HG03439 (cell line): ENCODE data around the gene FGF21.
"Not testable (repeated sequence)": the region's sequence is repeated elsewhere in the genome, so short reads cannot be mapped to it uniquely, and the experiment has no call there.

Experiments used
- ATAC-seq: cut with Tn5 transposase; IDR thresholded peaks from one replicate; pipeline ENCODE4 v1.9.1; 2021; ENCODE audit warnings: mild to moderate bottlenecking, moderate library complexity; ENCODE audit not compliant: unreplicated experiment

FGF21 gene, protein sequence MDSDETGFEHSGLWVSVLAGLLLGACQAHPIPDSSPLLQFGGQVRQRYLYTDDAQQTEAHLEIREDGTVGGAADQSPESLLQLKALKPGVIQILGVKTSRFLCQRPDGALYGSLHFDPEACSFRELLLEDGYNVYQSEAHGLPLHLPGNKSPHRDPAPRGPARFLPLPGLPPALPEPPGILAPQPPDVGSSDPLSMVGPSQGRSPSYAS

GRCh38 chr19:48755084-48755641, at the start of gene FGF21:
Gene FGF21, plus strand, starts transcription at chr19:48755524. Its CDS starts 713 bp downstream, at chr19:48756237.
- no peak for ATAC-seq

GRCh38 chr19:48708471-48708870, 46.9 kb upstream of the FGF21 start:
- ATAC-seq = no peak

DNA sequence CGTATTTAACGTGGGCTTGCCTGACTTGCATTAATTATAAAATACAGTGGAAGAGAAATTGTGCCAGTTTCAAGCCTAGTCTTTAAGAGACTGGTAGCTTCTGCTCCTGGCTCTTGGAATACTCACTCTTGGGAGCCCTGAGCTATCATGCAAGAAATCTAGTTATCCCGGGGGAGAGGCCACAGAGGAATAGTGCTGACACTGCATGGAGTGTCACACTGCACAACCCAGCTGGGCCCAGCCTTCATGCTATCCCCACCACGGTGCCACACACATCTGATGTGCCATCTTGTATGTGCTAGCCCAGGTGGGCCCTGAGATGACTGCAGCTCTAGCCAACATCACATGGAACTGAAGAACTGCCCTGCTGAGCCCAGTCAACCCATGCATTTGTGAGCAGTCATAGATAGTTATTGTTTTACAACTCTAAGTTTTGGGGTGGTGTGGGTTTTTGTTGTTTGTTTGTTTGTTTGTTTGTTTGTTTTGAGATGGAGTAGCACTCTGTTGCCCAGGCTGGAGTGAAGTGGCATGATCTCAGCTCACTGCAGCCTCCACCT, 44.1 kb upstream of the FGF21 start:
- ATAC-seq = no peak

- ATAC-seq = no peak
Observed at GRCh38 chr19:48713041-48713863, 42.1 kb upstream of the FGF21 start.

GRCh38 chr19:48713864-48714755, 41.2 kb upstream of the FGF21 start:
- peak; percentile 92 for ATAC-seq

DNA sequence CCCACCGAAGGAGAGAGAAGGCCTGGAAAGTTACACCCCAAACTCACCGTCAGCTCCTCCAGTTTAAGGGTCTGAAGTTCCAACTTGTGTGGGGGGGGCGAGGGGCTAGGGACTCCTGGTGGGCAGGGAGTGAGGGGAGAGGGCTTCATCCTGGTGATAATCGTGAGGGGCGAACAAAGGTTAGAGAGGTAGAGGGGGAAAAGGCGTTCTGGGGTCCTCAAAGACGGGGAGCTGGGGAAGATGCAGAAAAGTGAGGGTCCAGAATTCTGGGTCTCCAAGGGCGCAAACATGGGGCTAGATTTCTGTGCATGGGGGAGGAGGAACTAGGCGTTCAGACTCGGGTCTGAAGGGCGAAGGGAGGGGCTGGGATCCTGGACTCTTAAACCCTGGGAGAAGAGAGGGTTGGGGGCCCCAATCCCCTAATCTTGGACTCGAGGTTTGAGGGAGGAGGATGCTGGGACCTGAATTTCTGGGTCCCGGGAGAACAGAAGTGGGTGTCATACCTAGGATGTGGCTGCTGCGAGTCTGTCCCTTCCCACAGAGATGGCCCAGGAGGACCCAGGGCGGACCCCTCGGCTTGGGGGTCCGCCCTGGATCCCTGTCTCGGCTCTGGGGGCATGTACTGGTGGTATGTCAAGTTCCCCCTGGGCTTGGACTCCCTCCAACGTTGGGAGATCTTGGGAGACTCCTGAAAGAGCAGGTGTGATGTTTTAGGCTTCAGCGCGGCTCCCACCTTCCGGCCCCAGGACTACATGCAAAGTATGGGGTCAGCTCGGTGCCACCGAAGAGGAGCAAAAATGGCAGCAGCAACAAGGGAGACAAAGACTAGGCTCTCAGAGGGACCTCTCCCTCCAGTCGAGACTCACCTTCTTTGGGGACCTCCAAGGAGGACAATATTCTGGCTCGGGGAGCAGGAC, 40.3 kb upstream of the FGF21 start:
- no peak for ATAC-seq

DNA sequence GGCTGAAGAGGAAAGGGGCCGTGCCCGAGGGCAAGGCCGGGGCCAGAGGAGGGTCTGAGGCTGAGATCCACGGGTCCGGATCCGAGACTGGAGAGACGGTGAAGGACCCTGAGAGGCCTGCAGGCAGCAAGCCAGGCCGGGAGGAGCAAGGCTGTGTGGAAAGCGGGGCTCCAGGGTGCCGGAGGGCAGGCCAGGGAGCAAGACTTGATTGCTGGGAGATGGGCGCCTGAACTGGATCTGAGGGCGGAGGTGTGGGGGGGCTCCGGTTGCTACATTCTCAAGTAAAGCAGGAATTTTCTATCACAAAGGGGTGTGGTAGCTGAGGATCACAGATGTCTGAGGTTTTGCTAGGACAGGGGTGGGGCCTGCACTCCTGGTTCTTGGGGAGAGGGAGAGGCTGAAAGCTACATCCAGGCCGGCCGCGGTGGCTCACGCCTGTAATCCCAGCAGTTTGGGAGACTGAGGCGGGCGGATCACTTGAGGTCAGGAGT, 39.6 kb upstream of the FGF21 start:
- ATAC-seq = no peak

DNA sequence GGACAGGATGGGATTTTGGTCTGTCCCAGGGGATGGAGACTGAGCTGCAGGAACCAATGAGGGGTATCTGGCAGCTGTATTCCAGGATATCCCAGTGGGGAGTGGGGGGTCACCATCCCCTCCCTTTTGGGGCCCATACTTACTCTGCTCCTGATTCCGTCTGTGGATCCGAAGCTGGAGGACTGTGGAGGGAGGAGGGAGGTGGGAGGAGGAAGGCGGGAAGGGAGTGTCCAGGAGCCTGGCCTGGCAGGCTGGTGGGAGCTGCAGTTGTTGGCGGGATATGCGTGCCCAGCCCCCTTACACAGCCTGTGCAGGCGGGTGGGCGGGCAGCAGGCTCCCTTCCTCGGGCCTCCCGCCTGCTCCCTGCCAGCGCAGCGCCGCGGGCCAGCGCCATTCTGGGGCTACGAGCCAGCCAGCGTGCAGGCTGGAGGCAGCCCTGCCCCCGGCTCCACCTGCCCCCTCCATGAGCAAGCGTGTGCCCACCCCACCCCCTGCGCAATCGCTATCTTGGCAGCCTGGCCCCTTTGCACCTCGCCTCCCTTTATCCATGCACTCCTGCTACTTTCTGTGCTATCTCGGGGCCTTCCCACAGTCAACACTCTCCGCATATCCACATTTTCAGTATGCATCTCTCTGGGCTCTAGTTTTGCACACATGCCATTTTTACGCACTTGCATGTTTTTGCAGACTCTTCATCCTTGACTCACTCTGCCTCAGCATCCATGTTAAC, 38.6 kb upstream of the FGF21 start:
- ATAC-seq = no peak

DNA sequence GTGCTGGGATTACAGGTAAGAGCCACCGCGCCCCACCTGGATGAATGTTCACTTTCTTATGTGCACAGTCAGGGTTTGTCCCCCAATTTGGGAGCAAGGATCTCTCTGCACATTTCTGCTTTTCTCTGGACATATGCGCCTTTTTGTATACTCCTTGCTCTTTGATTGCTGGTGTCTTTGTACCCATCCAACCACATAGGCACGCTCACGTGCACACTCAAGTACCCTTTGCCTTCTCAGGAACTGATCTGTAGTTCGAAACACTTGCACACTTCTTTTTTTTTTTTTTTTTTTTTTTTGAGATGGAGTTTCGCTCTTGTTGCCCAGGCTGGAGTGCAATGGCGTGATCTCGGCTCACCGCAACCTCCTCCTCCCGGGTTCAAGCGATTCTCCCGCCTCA, 37.2 kb upstream of the FGF21 start:
- not testable (repeated sequence) for ATAC-seq

DNA sequence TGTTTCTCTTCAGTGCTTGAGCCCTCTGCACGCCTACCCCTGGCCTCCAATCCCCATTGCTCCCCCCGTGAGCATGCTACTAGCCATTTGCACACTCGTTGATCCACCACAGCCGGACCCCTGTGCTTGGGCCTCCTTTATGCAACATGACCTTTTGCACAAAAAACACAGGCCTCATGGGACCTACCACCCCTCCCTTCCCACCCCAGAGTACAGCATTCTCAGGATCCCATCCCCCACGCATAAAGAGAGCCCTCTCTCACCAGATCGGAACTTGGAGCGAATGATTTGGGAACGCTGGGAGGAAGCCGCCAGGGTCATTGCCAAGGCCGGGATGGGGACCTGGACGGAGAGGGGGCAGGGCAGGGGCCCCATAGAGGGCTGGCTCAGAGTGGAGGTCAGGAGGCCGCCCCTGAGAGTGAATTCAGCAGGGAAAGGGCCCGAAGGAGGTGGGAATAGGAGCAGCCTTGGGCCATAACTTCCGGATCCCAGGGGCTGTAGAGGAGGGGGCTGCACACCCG, 36.6 kb upstream of the FGF21 start:
- ATAC-seq = no peak

GRCh38 chr19:48719263-48720171, 35.8 kb upstream of the FGF21 start, which contains the start of gene MAMSTR:
Gene MAMSTR, minus strand, starts transcription at chr19:48719725. Its CDS starts 694 bp downstream, at chr19:48719031.
- ATAC-seq = no peak

DNA sequence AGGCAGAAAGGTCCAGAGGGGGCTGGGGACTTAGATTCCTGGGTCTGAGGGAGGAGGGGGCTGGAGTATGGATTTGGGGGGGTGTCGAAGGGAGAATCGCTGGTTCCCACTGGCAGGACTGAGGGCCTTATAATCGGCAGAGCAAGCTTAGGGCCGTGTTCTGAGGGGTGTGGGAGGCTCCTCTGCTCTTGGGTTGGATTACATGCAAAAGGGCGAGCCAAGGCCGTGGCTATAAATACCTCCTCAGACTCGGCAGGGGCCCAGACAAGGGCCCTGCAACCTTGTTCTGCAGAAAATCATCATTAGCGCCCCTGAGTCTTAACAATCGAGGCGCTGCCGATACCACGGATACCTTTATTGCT, 35.1 kb upstream of the FGF21 start:
- peak; percentile 1 for ATAC-seq

DNA sequence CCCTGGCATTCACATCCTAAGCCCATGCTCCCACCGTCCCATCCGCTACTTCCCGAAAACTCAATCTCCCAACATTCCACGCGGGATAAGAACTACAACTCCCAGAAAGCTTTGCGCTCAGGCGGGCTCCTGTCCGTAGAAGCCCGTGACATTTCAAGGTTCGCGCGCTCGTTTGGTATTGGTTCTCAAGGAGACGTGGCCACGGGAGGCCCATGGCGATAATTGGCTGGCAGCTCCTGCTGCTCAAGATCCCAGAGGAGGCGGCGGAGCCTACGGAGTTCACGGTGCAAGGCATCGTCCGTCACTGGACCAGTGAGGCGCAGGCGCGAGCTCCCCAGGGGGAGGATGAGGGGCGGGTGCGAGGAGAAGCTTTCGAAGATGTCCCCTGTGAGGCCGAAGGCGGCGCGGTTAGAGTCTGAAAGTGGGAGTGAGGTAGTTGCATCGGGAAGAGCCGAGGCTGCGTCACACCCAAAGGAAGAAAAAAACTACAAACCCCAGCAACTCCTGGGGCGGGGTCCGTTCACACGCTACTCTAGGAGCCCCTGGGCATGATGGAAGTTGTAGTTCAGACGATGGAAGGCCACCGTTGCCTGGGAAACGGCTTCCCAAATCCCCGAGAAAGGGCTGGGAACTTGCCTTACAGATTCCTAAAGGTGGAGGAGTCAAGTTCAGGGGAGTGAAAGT, 34.6 kb upstream of the FGF21 start:
- ATAC-seq = peak; percentile 78

- no peak for ATAC-seq
Observed at GRCh38 chr19:48722196-48722708, 33.1 kb upstream of the FGF21 start.

GRCh38 chr19:48724796-48725753, 30.2 kb upstream of the FGF21 start:
- no peak for ATAC-seq

GRCh38 chr19:48726556-48726955, 28.8 kb upstream of the FGF21 start:
- no peak for ATAC-seq
